ENCODE results near the gene STAB1.

STAB1 gene

GRCh38 chr3:52483577-52484381 lies 11.4 kb upstream of the STAB1 start:
- no peak for DNase-seq (ENCODE audit: low read depth in 2 of 2)

- no peak for DNase-seq (ENCODE audit: low read depth in 2 of 2)
Measured at GRCh38 chr3:52484680-52485461, 10.3 kb upstream of the STAB1 start.

- DNase-seq (ENCODE audit: low read depth in 2 of 2): no peak
Measured at GRCh38 chr3:52487050-52487787, 7.9 kb upstream of the STAB1 start.

GRCh38 chr3:52487788-52488691 lies 7.1 kb upstream of the STAB1 start:
- DNase-seq (ENCODE audit: low read depth in 2 of 2): no peak

- DNase-seq (ENCODE audit: low read depth in 2 of 2): no peak
Measured at GRCh38 chr3:52488746-52489145, 6.4 kb upstream of the STAB1 start.

GRCh38 chr3:52489453-52489852 lies 5.7 kb upstream of the STAB1 start:
- DNase-seq (ENCODE audit: low read depth in 2 of 2): no peak

GRCh38 chr3:52490035-52490938 lies 4.9 kb upstream of the STAB1 start:
- DNase-seq (ENCODE audit: low read depth in 2 of 2): no peak

- DNase-seq (ENCODE audit: low read depth in 2 of 2): no peak
Measured at GRCh38 chr3:52490939-52491526, 4.1 kb upstream of the STAB1 start.

GRCh38 chr3:52492059-52492458 lies 3.1 kb upstream of the STAB1 start:
- no peak for DNase-seq (ENCODE audit: low read depth in 2 of 2)

- DNase-seq (ENCODE audit: low read depth in 2 of 2): no peak
Measured at GRCh38 chr3:52493232-52494017, 1.7 kb upstream of the STAB1 start.

- DNase-seq (ENCODE audit: low read depth in 2 of 2): no peak
Measured at GRCh38 chr3:52494445-52494844, 693 bp upstream of the STAB1 start.

GRCh38 chr3:52495777-52496602 lies 852 bp downstream of the STAB1 start:
- DNase-seq (ENCODE audit: low read depth in 2 of 2): no peak

- no peak for DNase-seq (ENCODE audit: low read depth in 2 of 2)
Measured at GRCh38 chr3:52498137-52499054, 3.3 kb downstream of the STAB1 start.

GRCh38 chr3:52501046-52501445 lies 5.9 kb downstream of the STAB1 start:
- no peak for DNase-seq (ENCODE audit: low read depth in 2 of 2)

GRCh38 chr3:52502001-52502400 lies 6.9 kb downstream of the STAB1 start:
- DNase-seq (ENCODE audit: low read depth in 2 of 2): no peak

GRCh38 chr3:52502808-52503350 lies 7.7 kb downstream of the STAB1 start:
- no peak for DNase-seq (ENCODE audit: low read depth in 2 of 2)
